Measurements from ENCODE around the gene C3orf22.

- no peak for TF ChIP-seq CTCF (IDR thresholded peaks at IDR 0.05; ENCODE audit: borderline replicate concordance, extremely low read depth, low read length, poor library complexity, severe bottlenecking)
- TF ChIP-seq EZH2 (IDR thresholded peaks at IDR 0.05; ENCODE audit: borderline replicate concordance, low read depth, low read length, severe bottlenecking) = no peak
Observed at GRCh38 chr3:126569390-126569975, 10.8 kb upstream of the C3orf22 start.
